Choroid plexus epithelial cell (primary cell): Measurements from ENCODE around the gene ARL13B.
"Not testable (repeated sequence)": the region's sequence is repeated elsewhere in the genome, so short reads cannot be mapped to it uniquely, and the experiment has no call there.

Source experiments
- DNase-seq: peaks from one replicate; pipeline ENCODE4 v3.0.0-alpha.2; 2010; ENCODE audit warnings: low read depth
- H3K4me3 ChIP-seq: 2 replicates; pipeline ENCODE4 v1.5.1; 2011; ENCODE audit warnings: low read depth, mild to moderate bottlenecking, control low read depth, low read length, moderate library complexity
- TF ChIP-seq, protein P1 (sequence below): conservative IDR thresholded peaks from 2 replicates; pipeline ENCODE4 v1.5.1; 2011; ENCODE audit warnings: low read depth, mild to moderate bottlenecking, control low read depth, inconsistent platforms, low read length, moderate library complexity

ARL13B gene

DNA sequence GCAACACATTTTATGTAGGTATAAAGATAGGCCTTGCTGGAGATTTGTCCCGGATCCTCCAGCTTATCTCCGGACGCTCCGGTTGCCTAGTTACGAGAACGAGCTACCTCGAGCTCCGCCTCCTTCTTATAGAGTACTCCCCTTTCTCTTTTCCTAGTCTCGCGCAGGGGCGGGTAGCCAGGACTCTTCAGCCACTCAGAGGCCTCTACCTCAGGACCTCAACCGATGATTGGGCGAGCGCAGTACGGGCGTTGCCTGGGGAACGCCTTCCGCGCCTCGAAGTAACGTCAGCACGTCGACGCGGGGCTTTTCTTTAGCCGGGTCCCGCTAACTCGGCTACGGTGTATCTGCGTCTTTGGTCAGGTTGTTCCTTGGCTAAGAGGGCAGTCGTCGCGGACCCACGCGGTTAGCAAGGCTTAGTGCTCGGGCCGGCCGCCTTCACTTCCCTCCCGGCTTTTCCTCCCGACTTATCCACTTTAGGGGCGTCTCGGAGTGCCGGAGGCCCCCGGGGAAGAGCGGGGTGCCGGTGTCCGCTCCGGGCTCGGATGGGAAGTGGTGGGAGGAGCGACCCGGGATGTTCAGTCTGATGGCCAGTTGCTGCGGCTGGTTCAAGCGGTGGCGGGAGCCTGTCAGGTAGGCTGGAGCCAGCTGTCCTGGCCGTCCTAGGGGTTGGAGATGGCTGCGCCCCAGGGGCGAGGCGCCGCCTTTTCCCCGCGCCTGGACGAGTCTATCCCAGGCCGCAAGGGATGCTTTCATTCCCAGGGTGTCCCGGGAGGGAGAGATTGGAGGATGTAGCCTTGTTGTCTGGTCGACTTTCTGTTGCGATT is at the start of gene ARL13B:
Gene ARL13B, plus strand, starts transcription at position 306 of the 827 bp plus-strand sequence. Its CDS starts 269 bp downstream, at position 575.
- TF ChIP-seq, protein P1, sequence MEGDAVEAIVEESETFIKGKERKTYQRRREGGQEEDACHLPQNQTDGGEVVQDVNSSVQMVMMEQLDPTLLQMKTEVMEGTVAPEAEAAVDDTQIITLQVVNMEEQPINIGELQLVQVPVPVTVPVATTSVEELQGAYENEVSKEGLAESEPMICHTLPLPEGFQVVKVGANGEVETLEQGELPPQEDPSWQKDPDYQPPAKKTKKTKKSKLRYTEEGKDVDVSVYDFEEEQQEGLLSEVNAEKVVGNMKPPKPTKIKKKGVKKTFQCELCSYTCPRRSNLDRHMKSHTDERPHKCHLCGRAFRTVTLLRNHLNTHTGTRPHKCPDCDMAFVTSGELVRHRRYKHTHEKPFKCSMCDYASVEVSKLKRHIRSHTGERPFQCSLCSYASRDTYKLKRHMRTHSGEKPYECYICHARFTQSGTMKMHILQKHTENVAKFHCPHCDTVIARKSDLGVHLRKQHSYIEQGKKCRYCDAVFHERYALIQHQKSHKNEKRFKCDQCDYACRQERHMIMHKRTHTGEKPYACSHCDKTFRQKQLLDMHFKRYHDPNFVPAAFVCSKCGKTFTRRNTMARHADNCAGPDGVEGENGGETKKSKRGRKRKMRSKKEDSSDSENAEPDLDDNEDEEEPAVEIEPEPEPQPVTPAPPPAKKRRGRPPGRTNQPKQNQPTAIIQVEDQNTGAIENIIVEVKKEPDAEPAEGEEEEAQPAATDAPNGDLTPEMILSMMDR: no peak
- DNase-seq: peak; percentile 99
- H3K4me3 ChIP-seq: peak within 1 kb of the TSS; percentile 87

- no peak for DNase-seq
- no peak overlapping the region for H3K4me3 ChIP-seq
- TF ChIP-seq, protein P1: no peak
Measured at GRCh38 chr3:93931597-93932229, 48.2 kb upstream of the ARL13B start.

GRCh38 chr3:93934366-93935046 is 45.4 kb upstream of the ARL13B start:
- DNase-seq: no peak
- TF ChIP-seq, protein P1: no peak
- no peak overlapping the region for H3K4me3 ChIP-seq

DNA sequence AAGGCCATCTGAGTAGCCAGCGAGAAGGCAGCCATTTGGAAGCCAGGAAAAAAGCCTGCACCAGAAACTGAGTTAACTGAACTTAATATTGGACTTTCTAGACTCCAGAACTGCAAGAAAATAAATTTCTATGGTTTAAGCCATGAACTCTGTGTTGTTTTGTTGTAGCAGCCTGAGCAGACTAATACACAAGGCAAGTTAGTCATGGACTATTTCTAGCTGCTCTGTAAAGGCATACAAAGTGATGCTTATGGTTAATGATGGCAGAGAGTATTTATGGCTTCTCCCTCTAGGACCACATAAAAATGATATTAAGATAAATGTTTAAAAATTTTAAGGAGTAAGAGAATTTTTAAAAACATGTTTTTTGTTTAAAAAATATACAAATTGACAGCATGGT is 43.4 kb upstream of the ARL13B start:
- no peak for DNase-seq
- H3K4me3 ChIP-seq: no peak overlapping the region
- TF ChIP-seq, protein P1: no peak

GRCh38 chr3:93937485-93937884 is 42.5 kb upstream of the ARL13B start:
- DNase-seq, H3K4me3 ChIP-seq: not testable (repeated sequence)

DNA sequence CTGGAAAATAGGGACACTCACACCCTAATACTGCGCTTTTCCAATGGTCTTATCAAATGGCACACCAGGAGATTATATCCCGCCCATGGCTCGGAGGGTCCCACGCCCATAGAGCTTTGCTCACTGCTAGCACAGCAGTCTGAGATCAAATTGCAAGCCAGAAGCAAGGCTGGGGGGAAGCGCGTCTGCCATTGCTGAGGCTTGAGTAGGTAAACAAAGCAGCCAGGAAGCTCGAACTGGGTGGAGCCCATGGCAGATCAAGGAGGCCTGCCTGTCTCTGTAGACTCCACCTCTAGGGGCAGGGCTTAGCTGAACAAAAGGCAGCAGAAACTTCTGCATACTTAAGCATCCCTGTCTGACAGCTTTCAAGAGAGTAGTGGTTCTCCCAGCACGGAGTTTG is 30.0 kb upstream of the ARL13B start:
- DNase-seq, H3K4me3 ChIP-seq: not testable (repeated sequence)

DNA sequence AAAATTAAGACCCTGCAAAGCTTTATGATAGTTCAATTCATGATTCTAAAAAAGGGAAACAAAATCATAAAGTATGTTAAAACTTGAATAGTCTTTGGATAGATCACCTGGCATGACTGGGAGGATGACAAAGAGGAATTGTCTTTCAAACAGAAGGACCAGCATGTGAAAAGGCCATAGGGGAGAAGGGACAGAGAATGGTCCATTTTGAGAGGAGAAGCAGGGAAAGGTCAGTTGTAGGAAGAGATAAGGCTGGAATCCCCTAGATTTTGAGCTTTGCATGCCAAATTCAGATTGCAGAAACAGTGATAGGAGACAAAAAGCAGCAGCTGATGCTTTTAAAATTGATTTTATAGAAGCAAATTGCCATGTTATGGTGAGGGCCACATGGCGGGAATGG is 18.9 kb upstream of the ARL13B start:
- no peak for DNase-seq
- TF ChIP-seq, protein P1: no peak
- no peak overlapping the region for H3K4me3 ChIP-seq

GRCh38 chr3:93961489-93961888 is 18.5 kb upstream of the ARL13B start:
- no peak for DNase-seq
- TF ChIP-seq, protein P1: no peak
- H3K4me3 ChIP-seq: no peak overlapping the region
